ENCODE data around the gene CCDC8. TPM values are rescaled to one million over a fixed set of nuclear protein-coding genes. Genes with fewer than 3 reads are reported as not detected.
"Not testable (repeated sequence)": the region's sequence is repeated elsewhere in the genome, so short reads cannot be mapped to it uniquely, and the experiment has no call there.

Gene CCDC8
- total RNA-seq, 1 donor from 2014 or later, result 4.7 TPM

- DNase-seq, result no peak
Observed at GRCh38 chr19:46404753-46405468, 8.5 kb downstream of the CCDC8 start.

GRCh38 chr19:46404055-46404752, 9.2 kb downstream of the CCDC8 start:
- no peak for DNase-seq

- DNase-seq, result no peak
Observed at GRCh38 chr19:46402725-46403124, 10.6 kb downstream of the CCDC8 start.

GRCh38 chr19:46397801-46398479, 15.4 kb downstream of the CCDC8 start:
- not testable (repeated sequence) for DNase-seq

- DNase-seq, result no peak
Observed at GRCh38 chr19:46394402-46394797, 19.0 kb downstream of the CCDC8 start.

GRCh38 chr19:46393456-46394401, 19.6 kb downstream of the CCDC8 start:
- DNase-seq, result no peak

- DNase-seq, result no peak
Observed at GRCh38 chr19:46392837-46393236, 20.5 kb downstream of the CCDC8 start.

- no peak for DNase-seq
Observed at GRCh38 chr19:46392252-46392801, 21.0 kb downstream of the CCDC8 start.

GRCh38 chr19:46391296-46392251, 21.8 kb downstream of the CCDC8 start:
- no peak for DNase-seq

- no peak for DNase-seq
Observed at GRCh38 chr19:46390866-46391265, 22.5 kb downstream of the CCDC8 start.

- no peak for DNase-seq
Observed at GRCh38 chr19:46390121-46390858, 23.1 kb downstream of the CCDC8 start.

GRCh38 chr19:46388311-46389095, 24.9 kb downstream of the CCDC8 start:
- DNase-seq, result no peak

GRCh38 chr19:46387713-46388130, 25.6 kb downstream of the CCDC8 start:
- no peak for DNase-seq

GRCh38 chr19:46386996-46387712, 26.2 kb downstream of the CCDC8 start:
- no peak for DNase-seq

- DNase-seq, result no peak
Observed at GRCh38 chr19:46386151-46386550, 27.2 kb downstream of the CCDC8 start.

GRCh38 chr19:46385636-46386035, 27.7 kb downstream of the CCDC8 start:
- no peak for DNase-seq

GRCh38 chr19:46384396-46384795, 29.0 kb downstream of the CCDC8 start:
- DNase-seq, result no peak

GRCh38 chr19:46383846-46384245, 29.5 kb downstream of the CCDC8 start:
- DNase-seq, result no peak
